Neural progenitor cell (in vitro differentiated cells): ENCODE measurements around the gene KANSL1L. TPM values are rescaled to one million over a fixed set of nuclear protein-coding genes. Genes with fewer than 3 reads are reported as not detected.

Experiments used
- DNase-seq: peaks from one replicate; pipeline ENCODE4 v3.0.0-alpha.2; 2016; ENCODE audit warnings: low spot score
- H2AFZ ChIP-seq: fragments of 200-600 bp; sonication (generic); replicated peaks from 2 replicates; pipeline ENCODE4 v1.6.1; 2016; ENCODE audit warnings: antibody characterized with exemption
- H3F3A ChIP-seq: fragments of 200-600 bp; sonication (generic); 2 replicates; pipeline ENCODE4 v1.6.1; 2016; ENCODE audit warnings: antibody characterized with exemption, low read depth
- H3K27ac ChIP-seq: fragments of 200-600 bp; sonication (generic); 2 replicates; pipeline ENCODE4 v1.5.1; 2016; ENCODE audit warnings: mild to moderate bottlenecking
- H3K27me3 ChIP-seq: fragments of 200-600 bp; sonication (generic); 2 replicates; pipeline ENCODE4 v1.6.1; 2016; ENCODE audit warnings: mild to moderate bottlenecking, moderate library complexity
- H3K36me3 ChIP-seq: fragments of 200-600 bp; sonication (generic); 2 replicates; pipeline ENCODE4 v1.5.1; 2016
- H3K4me1 ChIP-seq: fragments of 200-600 bp; sonication (generic); 2 replicates; pipeline ENCODE4 v1.6.1; 2016; ENCODE audit warnings: mixed run types
- H3K4me2 ChIP-seq: fragments of 200-600 bp; sonication (generic); 2 replicates; pipeline ENCODE4 v1.6.1; 2016
- H3K4me3 ChIP-seq: fragments of 200-600 bp; sonication (generic); 2 replicates; pipeline ENCODE4 v1.5.1; 2016
- H3K79me2 ChIP-seq: fragments of 200-600 bp; sonication (generic); 2 replicates; pipeline ENCODE4 v1.6.1; 2016; ENCODE audit warnings: low read depth
- H3K9ac ChIP-seq: fragments of 200-600 bp; sonication (generic); 2 replicates; pipeline ENCODE4 v1.6.1; 2016
- H3K9me3 ChIP-seq: fragments of 200-600 bp; sonication (generic); 2 replicates; pipeline ENCODE4 v1.5.1; 2016; ENCODE audit warnings: low read depth
- H4K20me1 ChIP-seq: fragments of 200-600 bp; sonication (generic); 2 replicates; pipeline ENCODE4 v1.6.1; 2016; ENCODE audit warnings: low read depth
- H3K27ac Mint-ChIP-seq: 3 replicates; pipeline ENCODE4 v1.8.0; 2021; ENCODE audit warnings: mixed read lengths
- H3K27me3 Mint-ChIP-seq: 2 replicates; pipeline ENCODE4 v1.8.0; 2022; ENCODE audit warnings: low read depth, mild to moderate bottlenecking, inconsistent platforms, moderate library complexity, mixed read lengths; ENCODE audit not compliant: insufficient read depth
- H3K36me3 Mint-ChIP-seq: 3 replicates; pipeline ENCODE4 v1.8.0; 2021; ENCODE audit warnings: mixed read lengths
- H3K4me1 Mint-ChIP-seq: 3 replicates; pipeline ENCODE4 v1.8.0; 2021; ENCODE audit warnings: mixed read lengths
- H3K4me3 Mint-ChIP-seq: 3 replicates; pipeline ENCODE4 v1.8.0; 2021; ENCODE audit warnings: mild to moderate bottlenecking, moderate library complexity, mixed read lengths
- H3K9me3 Mint-ChIP-seq: 3 replicates; pipeline ENCODE4 v1.8.0; 2020; ENCODE audit warnings: mixed read lengths
- EZH2 ChIP-seq: fragments of 200-600 bp; sonication (generic); IDR thresholded peaks from 2 replicates; pipeline ENCODE4 v1.6.1; 2017; ENCODE audit warnings: antibody characterized with exemption, mild to moderate bottlenecking, moderate library complexity
- EZH2phosphoT487 ChIP-seq: fragments of 200-600 bp; sonication (generic); IDR thresholded peaks from 2 replicates; pipeline ENCODE4 v1.6.1; 2017; ENCODE audit warnings: antibody characterized with exemption
- total RNA-seq: library from RNA; depleted of rRNA; stranded (reverse); fragments of >200 nt; gene quantifications from 2 replicates; pipeline ENCODE4 v1.2.3, GENCODE V29; 2015; ENCODE audit warnings: low replicate concordance
- TF ChIP-seq, protein P1 (sequence below): fragments of 200-600 bp; sonication (generic); IDR thresholded peaks from 2 replicates; pipeline ENCODE4 v1.5.1; 2017; ENCODE audit warnings: antibody characterized with exemption, mild to moderate bottlenecking

KANSL1L gene
- total RNA-seq, 1 donor from 2014 or later: 51.8 TPM

DNA sequence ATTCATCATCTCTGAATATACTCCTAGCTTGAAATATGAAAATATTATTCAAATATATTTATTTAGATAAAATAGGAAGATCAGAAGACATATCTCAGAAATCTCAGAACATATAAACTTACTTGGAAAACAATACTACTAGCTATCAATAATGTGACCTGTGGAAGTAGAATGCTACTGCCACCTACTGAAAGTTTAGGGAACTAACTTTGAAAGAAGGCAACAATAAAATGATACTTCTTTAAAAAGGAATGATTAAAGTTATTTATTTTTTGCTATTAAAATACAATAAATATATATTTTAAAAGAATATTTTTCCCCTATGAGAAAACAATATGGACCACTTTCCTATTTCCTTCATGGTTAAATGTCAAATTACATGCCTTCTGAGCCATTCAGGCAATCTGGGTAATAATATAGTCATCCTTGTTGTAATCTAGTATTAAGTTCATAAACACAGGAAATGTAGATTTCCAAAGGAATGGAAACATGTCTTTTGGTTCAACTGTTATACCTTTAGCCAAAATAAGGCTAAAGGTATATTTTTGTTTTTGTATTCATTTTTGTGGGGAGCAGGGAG, 28.1 kb upstream of the KANSL1L start:
- no peaks in the 10 kb centered on the region for H3F3A ChIP-seq
- no peaks in the 10 kb centered on the region for H3K4me1 ChIP-seq
- no peaks in the 10 kb centered on the region for H3K79me2 ChIP-seq
- H3K4me2 ChIP-seq: no peak overlapping the region
- Mint-ChIP-seq H3K27ac (no peak overlapping the region), H3K36me3 (no peaks in the 10 kb centered on the region), H3K4me1 (peaks cover 6% of the 10 kb centered on the region), H3K4me3 (no peak overlapping the region), H3K27me3 (peaks cover 2% of the 10 kb centered on the region), H3K9me3 (no peaks in the 10 kb centered on the region)
- H3K9ac ChIP-seq: no peak overlapping the region
- no peaks in the 10 kb centered on the region for H3K27me3 ChIP-seq
- no peaks in the 10 kb centered on the region for H3K9me3 ChIP-seq
- no peak overlapping the region for H3K27ac ChIP-seq
- TF ChIP-seq, protein P1, sequence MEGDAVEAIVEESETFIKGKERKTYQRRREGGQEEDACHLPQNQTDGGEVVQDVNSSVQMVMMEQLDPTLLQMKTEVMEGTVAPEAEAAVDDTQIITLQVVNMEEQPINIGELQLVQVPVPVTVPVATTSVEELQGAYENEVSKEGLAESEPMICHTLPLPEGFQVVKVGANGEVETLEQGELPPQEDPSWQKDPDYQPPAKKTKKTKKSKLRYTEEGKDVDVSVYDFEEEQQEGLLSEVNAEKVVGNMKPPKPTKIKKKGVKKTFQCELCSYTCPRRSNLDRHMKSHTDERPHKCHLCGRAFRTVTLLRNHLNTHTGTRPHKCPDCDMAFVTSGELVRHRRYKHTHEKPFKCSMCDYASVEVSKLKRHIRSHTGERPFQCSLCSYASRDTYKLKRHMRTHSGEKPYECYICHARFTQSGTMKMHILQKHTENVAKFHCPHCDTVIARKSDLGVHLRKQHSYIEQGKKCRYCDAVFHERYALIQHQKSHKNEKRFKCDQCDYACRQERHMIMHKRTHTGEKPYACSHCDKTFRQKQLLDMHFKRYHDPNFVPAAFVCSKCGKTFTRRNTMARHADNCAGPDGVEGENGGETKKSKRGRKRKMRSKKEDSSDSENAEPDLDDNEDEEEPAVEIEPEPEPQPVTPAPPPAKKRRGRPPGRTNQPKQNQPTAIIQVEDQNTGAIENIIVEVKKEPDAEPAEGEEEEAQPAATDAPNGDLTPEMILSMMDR: peak; percentile 76
- TF ChIP-seq EZH2phosphoT487: no peak
- no peak overlapping the region for H2AFZ ChIP-seq
- no peaks in the 10 kb centered on the region for H4K20me1 ChIP-seq
- H3K4me3 ChIP-seq: no peak overlapping the region
- peak; percentile 12 for DNase-seq
- H3K36me3 ChIP-seq: no peaks in the 10 kb centered on the region

DNA sequence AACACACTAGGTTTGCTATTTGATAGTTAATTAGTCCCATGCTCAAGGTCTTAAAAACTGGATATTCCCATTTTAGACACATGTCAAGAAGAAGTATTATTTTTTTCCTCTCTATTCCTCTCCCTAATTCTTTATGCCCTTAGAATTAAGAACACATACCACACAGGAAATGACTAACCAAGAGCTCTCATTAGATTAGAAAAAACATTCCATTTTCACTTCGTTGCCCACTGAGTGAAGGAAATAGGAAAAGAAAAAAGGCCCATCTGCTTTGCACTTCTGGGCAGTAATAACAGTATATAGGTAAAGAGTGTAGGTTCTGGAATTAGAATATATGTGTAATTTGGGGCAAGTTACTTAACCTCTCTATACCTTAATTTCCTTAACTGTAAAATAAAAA, 27.1 kb upstream of the KANSL1L start:
- no peak overlapping the region for H2AFZ ChIP-seq
- H3K4me1 ChIP-seq: no peaks in the 10 kb centered on the region
- Mint-ChIP-seq H3K9me3 (no peaks in the 10 kb centered on the region), H3K36me3 (no peaks in the 10 kb centered on the region), H3K27me3 (peaks cover 2% of the 10 kb centered on the region), H3K4me3 (no peak overlapping the region), H3K27ac (no peak overlapping the region), H3K4me1 (peaks cover 6% of the 10 kb centered on the region)
- TF ChIP-seq EZH2phosphoT487 (no peak), EZH2 (no peak)
- TF ChIP-seq, protein P1: no peak
- no peak overlapping the region for H3K4me3 ChIP-seq
- H3K79me2 ChIP-seq: no peaks in the 10 kb centered on the region
- H3K4me2 ChIP-seq: no peak overlapping the region
- H3K27ac ChIP-seq: no peak overlapping the region
- H3K36me3 ChIP-seq: no peaks in the 10 kb centered on the region
- no peaks in the 10 kb centered on the region for H4K20me1 ChIP-seq
- H3K9ac ChIP-seq: no peak overlapping the region
- no peak for DNase-seq
- H3K9me3 ChIP-seq: no peaks in the 10 kb centered on the region
- no peaks in the 10 kb centered on the region for H3F3A ChIP-seq
- no peaks in the 10 kb centered on the region for H3K27me3 ChIP-seq

DNA sequence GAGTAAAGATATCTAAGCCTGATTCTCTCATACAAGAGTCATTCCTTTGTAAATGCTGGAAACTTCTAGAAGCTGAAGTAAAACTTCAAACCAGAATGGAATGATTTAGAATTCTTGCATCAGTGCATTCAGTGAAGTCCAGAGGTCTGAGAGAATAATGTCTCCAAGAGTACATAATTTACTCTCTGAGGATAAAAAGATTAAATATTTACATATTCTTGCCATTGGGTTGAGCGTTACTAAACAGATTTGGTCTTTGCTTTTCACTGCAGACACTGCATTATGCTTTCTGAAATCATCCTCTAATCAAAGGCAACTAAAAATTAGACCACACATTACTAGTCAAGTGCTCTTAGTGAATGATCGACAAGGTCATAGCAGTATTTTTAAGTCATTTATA, 26.5 kb upstream of the KANSL1L start:
- DNase-seq: no peak
- Histone ChIP-seq H3K9me3 (no peaks in the 10 kb centered on the region), H3K36me3 (no peaks in the 10 kb centered on the region), H3K4me2 (no peak overlapping the region), H3K27me3 (no peaks in the 10 kb centered on the region), H3K4me3 (no peak overlapping the region), H4K20me1 (no peaks in the 10 kb centered on the region), H3K79me2 (no peaks in the 10 kb centered on the region), H2AFZ (no peak overlapping the region), H3K4me1 (no peaks in the 10 kb centered on the region), H3K27ac (no peak overlapping the region), H3F3A (no peaks in the 10 kb centered on the region), H3K9ac (no peak overlapping the region)
- TF ChIP-seq, protein P1: no peak
- TF ChIP-seq EZH2 (no peak), EZH2phosphoT487 (no peak)
- Mint-ChIP-seq H3K9me3 (no peaks in the 10 kb centered on the region), H3K4me3 (no peak overlapping the region), H3K4me1 (peaks cover 6% of the 10 kb centered on the region), H3K27ac (no peak overlapping the region), H3K27me3 (peaks cover 2% of the 10 kb centered on the region), H3K36me3 (no peaks in the 10 kb centered on the region)
